AG09319 (cell line): Measurements from ENCODE around the gene MCL1.

ENCODE experiments used
- DNase-seq: peaks from one replicate; pipeline ENCODE4 v3.0.0-alpha.2; 2010; ENCODE audit warnings: low read depth; ENCODE audit errors: extremely low read depth
- TF ChIP-seq, protein P1 (sequence below): IDR thresholded peaks from 2 replicates; pipeline ENCODE4 v1.5.1; 2011; ENCODE audit warnings: low read depth, mild to moderate bottlenecking, inconsistent platforms, low read length, moderate library complexity

The MCL1 gene

DNA sequence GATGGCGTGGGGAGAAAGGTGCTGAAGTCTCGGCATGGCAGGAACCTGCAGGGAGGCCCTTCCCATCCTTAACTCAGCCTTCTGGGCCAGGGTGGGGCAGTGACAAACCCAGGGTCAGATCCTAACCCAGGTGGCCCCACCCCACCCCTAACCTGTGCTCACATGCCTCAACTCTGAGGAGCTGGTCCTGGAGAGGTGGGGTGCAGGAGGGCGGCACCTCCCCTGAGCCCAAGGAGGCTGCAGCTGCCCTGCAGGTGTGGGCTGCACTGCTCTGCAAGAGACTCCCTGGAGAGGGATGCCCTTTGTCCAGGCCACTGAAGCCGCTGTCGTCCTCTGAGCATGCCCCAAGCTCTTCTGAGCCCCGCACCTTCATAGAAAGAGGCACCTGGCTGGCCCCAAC, 45.4 kb downstream of the MCL1 start:
- no peak for DNase-seq
- TF ChIP-seq, protein P1, sequence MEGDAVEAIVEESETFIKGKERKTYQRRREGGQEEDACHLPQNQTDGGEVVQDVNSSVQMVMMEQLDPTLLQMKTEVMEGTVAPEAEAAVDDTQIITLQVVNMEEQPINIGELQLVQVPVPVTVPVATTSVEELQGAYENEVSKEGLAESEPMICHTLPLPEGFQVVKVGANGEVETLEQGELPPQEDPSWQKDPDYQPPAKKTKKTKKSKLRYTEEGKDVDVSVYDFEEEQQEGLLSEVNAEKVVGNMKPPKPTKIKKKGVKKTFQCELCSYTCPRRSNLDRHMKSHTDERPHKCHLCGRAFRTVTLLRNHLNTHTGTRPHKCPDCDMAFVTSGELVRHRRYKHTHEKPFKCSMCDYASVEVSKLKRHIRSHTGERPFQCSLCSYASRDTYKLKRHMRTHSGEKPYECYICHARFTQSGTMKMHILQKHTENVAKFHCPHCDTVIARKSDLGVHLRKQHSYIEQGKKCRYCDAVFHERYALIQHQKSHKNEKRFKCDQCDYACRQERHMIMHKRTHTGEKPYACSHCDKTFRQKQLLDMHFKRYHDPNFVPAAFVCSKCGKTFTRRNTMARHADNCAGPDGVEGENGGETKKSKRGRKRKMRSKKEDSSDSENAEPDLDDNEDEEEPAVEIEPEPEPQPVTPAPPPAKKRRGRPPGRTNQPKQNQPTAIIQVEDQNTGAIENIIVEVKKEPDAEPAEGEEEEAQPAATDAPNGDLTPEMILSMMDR, result no peak

- no peak for DNase-seq
- TF ChIP-seq, protein P1, result no peak
These were observed 46.5 kb downstream of the MCL1 start for GRCh38 chr1:150532860-150533259.

- TF ChIP-seq, protein P1, result no peak
- no peak for DNase-seq
These were observed 48.8 kb downstream of the MCL1 start for GRCh38 chr1:150530491-150531159.

GRCh38 chr1:150529017-150529416, 50.4 kb downstream of the MCL1 start:
- DNase-seq, result no peak
- TF ChIP-seq, protein P1, result no peak

- no peak for DNase-seq
- TF ChIP-seq, protein P1, result no peak
These were observed 51.2 kb downstream of the MCL1 start for GRCh38 chr1:150528196-150528595.

- no peak for DNase-seq
- TF ChIP-seq, protein P1, result no peak
These were observed 54.1 kb downstream of the MCL1 start for GRCh38 chr1:150525348-150525747.
